Measurements from ENCODE around the gene TMEM116. TPM values are rescaled to one million over a fixed set of nuclear protein-coding genes. Genes with fewer than 3 reads are reported as not detected.
"Not testable (repeated sequence)": the region's sequence is repeated elsewhere in the genome, so short reads cannot be mapped to it uniquely, and the experiment has no call there.

Gene TMEM116
- total RNA-seq, 1 experiment from 2014 or later: 4.4 TPM

DNA sequence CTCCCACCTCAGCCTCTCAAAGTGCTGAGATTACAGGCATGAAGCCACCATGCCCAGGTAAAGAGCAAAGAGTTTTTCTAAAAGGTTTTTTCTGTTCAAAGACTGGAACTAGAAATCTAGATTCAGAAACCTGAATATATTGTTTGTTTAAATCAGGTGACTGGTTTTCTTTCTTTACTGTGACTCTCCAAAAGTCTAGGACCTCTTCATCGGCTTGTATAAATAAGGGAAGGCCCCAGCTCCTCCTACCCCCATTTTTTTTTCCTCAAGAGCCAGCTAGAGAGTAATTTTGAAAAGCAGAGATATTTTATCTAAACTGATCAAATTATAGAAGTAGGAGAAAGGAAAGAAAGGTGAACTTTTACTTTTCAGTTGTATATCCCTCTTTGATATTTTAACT lies 48.0 kb downstream of the TMEM116 start:
- Histone ChIP-seq H3K4me2 (ENCODE audit: low read length) (no peak overlapping the region), H4K20me1 (ENCODE audit: low read length) (no peaks in the 10 kb centered on the region), H3K79me2 (ENCODE audit: low read length) (no peaks in the 10 kb centered on the region), H2AFZ (ENCODE audit: low read length) (no peak overlapping the region), H3K4me3 (ENCODE audit: low read length) (no peak overlapping the region), H3K9me3 (ENCODE audit: low read length) (no peaks in the 10 kb centered on the region), H3K9me2 (replicated peaks; ENCODE audit: low read length) (no peaks in the 10 kb centered on the region), H3K36me3 (ENCODE audit: low read depth, low read length) (no peaks in the 10 kb centered on the region), H3F3A (ENCODE audit: low read length, unreplicated experiment) (no peaks in the 10 kb centered on the region), H3K27me3 (ENCODE audit: low read length) (no peaks in the 10 kb centered on the region), H3K9ac (ENCODE audit: low read length) (no peak overlapping the region), H3K4me1 (ENCODE audit: insufficient read depth, low read length) (no peaks in the 10 kb centered on the region), H3K27ac (ENCODE audit: low read length) (no peak overlapping the region)
- no peak for TF ChIP-seq EZH2phosphoT487 (IDR thresholded peaks at IDR 0.05; ENCODE audit: borderline replicate concordance, low read length)
- TF ChIP-seq, protein P1, sequence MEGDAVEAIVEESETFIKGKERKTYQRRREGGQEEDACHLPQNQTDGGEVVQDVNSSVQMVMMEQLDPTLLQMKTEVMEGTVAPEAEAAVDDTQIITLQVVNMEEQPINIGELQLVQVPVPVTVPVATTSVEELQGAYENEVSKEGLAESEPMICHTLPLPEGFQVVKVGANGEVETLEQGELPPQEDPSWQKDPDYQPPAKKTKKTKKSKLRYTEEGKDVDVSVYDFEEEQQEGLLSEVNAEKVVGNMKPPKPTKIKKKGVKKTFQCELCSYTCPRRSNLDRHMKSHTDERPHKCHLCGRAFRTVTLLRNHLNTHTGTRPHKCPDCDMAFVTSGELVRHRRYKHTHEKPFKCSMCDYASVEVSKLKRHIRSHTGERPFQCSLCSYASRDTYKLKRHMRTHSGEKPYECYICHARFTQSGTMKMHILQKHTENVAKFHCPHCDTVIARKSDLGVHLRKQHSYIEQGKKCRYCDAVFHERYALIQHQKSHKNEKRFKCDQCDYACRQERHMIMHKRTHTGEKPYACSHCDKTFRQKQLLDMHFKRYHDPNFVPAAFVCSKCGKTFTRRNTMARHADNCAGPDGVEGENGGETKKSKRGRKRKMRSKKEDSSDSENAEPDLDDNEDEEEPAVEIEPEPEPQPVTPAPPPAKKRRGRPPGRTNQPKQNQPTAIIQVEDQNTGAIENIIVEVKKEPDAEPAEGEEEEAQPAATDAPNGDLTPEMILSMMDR (conservative IDR thresholded peaks at IDR 0.05; ENCODE audit: low read depth, low read length): no peak
- no peak for TF ChIP-seq EZH2 (IDR thresholded peaks at IDR 0.05; ENCODE audit: low read length, unreplicated experiment)
- ChIA-PET CTCF (no interaction called here), POLR2A (ENCODE audit: unreplicated experiment) (interaction anchor here (0.6 kb wide), 1 partner anchor 11 kb away, joined by 5 read pairs; no protein-coding TSS in a partner anchor)
- BruUV-seq (replicated peaks): no TSS peak
- intact Hi-C loops (cut with micrococcal nuclease): no loop called here
- no peak for DNase-seq
- no peak for ATAC-seq

DNA sequence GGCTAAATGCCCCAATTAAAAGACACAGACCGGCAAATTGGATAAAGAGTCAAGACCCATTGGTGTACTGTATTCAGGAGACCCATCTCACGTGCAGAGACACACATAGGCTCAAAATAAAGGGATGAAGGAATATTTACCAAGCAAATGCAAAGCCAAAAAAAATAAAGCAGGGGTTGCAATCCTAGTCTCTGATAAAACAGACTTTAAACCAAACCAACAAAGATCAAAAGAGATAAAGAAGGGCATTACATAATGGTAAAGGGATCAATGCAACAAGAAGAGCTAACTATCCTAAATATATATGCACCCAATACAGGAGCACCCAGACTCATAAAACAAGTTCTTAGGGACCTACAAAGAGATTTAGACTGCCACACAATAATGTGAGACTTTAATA lies 53.4 kb downstream of the TMEM116 start:
- intact Hi-C loops (cut with micrococcal nuclease); DNase-seq; BruUV-seq (replicated peaks): not testable (repeated sequence)

DNA sequence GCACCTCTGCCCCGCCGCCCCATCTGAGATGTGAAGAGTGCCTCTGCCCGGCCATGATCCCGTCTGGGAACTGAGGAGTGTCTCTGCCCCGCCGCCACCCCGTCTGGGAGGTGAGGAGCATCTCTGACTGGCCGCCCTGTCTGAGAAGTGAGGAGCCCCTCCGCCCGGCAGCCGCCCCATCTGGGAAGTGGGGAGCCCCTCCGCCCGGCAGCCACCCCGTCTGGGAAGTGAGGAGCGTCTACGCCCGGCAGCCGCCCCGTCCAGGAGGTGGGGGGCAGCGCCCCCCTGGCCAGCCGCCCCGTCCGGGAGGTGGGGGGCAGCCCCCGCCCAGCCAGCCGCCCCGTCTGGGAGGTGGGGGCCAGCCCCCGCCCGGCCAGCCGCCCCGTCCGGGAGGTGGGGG lies 55.7 kb downstream of the TMEM116 start:
- H3K36me3 ChIP-seq (ENCODE audit: low read depth, low read length); ATAC-seq; H3K4me2 ChIP-seq (ENCODE audit: low read length); H3K27me3 ChIP-seq (ENCODE audit: low read length); BruUV-seq (replicated peaks); H3K9me2 ChIP-seq (replicated peaks; ENCODE audit: low read length); H3K9me3 ChIP-seq (ENCODE audit: low read length); H3K79me2 ChIP-seq (ENCODE audit: low read length); H2AFZ ChIP-seq (ENCODE audit: low read length); DNase-seq; CTCF ChIA-PET; H3K4me3 ChIP-seq (ENCODE audit: low read length); intact Hi-C loops (cut with micrococcal nuclease); POLR2A ChIA-PET (ENCODE audit: unreplicated experiment); H3K9ac ChIP-seq (ENCODE audit: low read length); H3K27ac ChIP-seq (ENCODE audit: low read length); H4K20me1 ChIP-seq (ENCODE audit: low read length); H3F3A ChIP-seq (ENCODE audit: low read length, unreplicated experiment): not testable (repeated sequence)
- peaks cover 15% of the 10 kb centered on the region for H3K4me1 ChIP-seq (ENCODE audit: insufficient read depth, low read length)

More for the DNA sequence above, 53.4 kb downstream of the TMEM116 start:
- H4K20me1 ChIP-seq (ENCODE audit: low read length); H3K9me2 ChIP-seq (replicated peaks; ENCODE audit: low read length); ATAC-seq; CTCF ChIA-PET; H3K9me3 ChIP-seq (ENCODE audit: low read length); H3K79me2 ChIP-seq (ENCODE audit: low read length); H3F3A ChIP-seq (ENCODE audit: low read length, unreplicated experiment); H3K4me3 ChIP-seq (ENCODE audit: low read length); H3K36me3 ChIP-seq (ENCODE audit: low read depth, low read length); POLR2A ChIA-PET (ENCODE audit: unreplicated experiment); H3K27ac ChIP-seq (ENCODE audit: low read length); H2AFZ ChIP-seq (ENCODE audit: low read length); H3K4me2 ChIP-seq (ENCODE audit: low read length); H3K9ac ChIP-seq (ENCODE audit: low read length); H3K27me3 ChIP-seq (ENCODE audit: low read length): not testable (repeated sequence)
- peaks cover 12% of the 10 kb centered on the region for H3K4me1 ChIP-seq (ENCODE audit: insufficient read depth, low read length)

DNA sequence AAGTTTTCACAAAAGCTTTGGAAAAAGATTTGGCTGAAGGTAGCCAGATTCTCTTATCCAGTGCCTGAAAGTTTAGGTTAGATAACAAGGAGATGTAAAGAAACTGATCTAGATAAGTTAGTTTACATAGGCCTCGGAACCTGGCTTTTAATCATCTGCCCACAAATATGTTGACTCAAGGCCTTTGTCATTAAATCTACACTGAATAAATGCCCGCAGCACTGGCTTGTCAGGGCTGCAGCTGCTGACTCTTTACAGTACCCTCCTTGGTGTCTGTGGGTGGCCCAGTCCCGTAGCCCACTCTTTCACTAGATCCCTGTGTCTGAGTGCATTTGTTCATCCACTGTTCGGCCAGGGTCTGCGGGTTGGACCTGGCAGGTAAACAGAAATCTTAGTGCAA lies 58.0 kb downstream of the TMEM116 start:
- Histone ChIP-seq H2AFZ (ENCODE audit: low read length) (no peak overlapping the region), H3K4me3 (ENCODE audit: low read length) (no peak overlapping the region), H4K20me1 (ENCODE audit: low read length) (no peaks in the 10 kb centered on the region), H3K9me3 (ENCODE audit: low read length) (no peaks in the 10 kb centered on the region), H3K4me2 (ENCODE audit: low read length) (peak overlapping the region; percentile 44), H3F3A (ENCODE audit: low read length, unreplicated experiment) (no peaks in the 10 kb centered on the region), H3K27ac (ENCODE audit: low read length) (no peak overlapping the region), H3K4me1 (ENCODE audit: insufficient read depth, low read length) (peaks cover 15% of the 10 kb centered on the region), H3K9me2 (replicated peaks; ENCODE audit: low read length) (no peaks in the 10 kb centered on the region), H3K36me3 (ENCODE audit: low read depth, low read length) (no peaks in the 10 kb centered on the region), H3K9ac (ENCODE audit: low read length) (no peak overlapping the region), H3K27me3 (ENCODE audit: low read length) (no peaks in the 10 kb centered on the region), H3K79me2 (ENCODE audit: low read length) (no peaks in the 10 kb centered on the region)
- ATAC-seq (peak; percentile 97), DNase-seq (peak; percentile 79)
- POLR2A ChIA-PET (ENCODE audit: unreplicated experiment): interaction anchor here (0.5 to 0.7 kb wide), 3 partner anchors 28 to 187 kb away, joined by 3 to 5 read pairs (median 4); partner anchors contain the start of genes ERP29 and TMEM116
- no TSS peak for BruUV-seq (replicated peaks)
- TF ChIP-seq EZH2phosphoT487 (IDR thresholded peaks at IDR 0.05; ENCODE audit: borderline replicate concordance, low read length) (no peak), EZH2 (IDR thresholded peaks at IDR 0.05; ENCODE audit: low read length, unreplicated experiment) (no peak)
- TF ChIP-seq, protein P1 (conservative IDR thresholded peaks at IDR 0.05; ENCODE audit: low read depth, low read length): no peak
- CTCF ChIA-PET: no interaction called here
- intact Hi-C loops (cut with micrococcal nuclease): loop anchor here (2.0 kb wide), 2 partner anchors 54 to 64 kb away; no protein-coding TSS in a partner anchor

Measured in PC-3 (cell line).